Measurements from ENCODE around the gene WFDC2. TPM values are rescaled to one million over a fixed set of nuclear protein-coding genes. Genes with fewer than 3 reads are reported as not detected.

Gene WFDC2
- total RNA-seq, 1 donor from 2014 or later: not detected

DNA sequence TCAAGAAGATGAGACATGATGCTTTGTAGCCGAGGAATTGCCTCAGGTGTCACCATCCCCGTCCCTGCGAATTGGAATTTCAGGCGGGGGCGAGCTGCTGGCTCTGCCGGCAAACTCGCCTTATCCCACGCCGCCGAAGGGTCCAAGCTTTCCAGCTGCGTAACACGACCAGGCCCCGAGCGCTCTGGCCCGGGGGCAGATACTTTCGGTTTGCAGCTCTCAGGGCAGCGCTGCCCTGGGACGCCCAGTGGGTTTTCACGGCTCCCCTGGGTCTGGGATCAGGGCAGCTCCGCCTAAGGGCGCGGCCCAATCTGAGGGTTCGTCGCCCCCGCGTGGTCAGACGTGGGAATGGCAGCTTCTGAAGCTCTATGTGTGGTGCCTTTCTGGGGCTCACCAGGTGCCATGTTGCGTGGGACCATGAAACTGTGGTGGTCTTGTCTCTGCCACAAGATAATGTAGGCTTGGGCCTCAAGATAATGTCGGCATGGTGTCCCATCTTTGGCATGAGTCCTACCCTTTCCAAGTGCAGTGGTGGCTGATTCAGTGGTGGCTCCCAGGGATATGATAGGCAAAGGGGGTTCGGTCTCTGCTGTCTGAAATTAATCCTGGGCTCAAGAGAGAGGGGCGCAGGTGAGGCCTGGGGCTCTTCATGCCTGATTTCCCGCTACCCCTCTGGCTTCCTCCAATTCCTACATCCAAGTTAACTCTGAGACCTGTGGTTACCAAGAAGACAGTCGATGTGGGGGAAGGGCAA is 32.6 kb upstream of the WFDC2 start:
- H3K27ac Mint-ChIP-seq (ENCODE audit: unreplicated experiment): peak overlapping the region; percentile 86
- no peaks in the 10 kb centered on the region for H3K36me3 Mint-ChIP-seq (ENCODE audit: low read depth)
- no peak for DNase-seq (ENCODE audit: low spot score)
- TF ChIP-seq, protein P1, sequence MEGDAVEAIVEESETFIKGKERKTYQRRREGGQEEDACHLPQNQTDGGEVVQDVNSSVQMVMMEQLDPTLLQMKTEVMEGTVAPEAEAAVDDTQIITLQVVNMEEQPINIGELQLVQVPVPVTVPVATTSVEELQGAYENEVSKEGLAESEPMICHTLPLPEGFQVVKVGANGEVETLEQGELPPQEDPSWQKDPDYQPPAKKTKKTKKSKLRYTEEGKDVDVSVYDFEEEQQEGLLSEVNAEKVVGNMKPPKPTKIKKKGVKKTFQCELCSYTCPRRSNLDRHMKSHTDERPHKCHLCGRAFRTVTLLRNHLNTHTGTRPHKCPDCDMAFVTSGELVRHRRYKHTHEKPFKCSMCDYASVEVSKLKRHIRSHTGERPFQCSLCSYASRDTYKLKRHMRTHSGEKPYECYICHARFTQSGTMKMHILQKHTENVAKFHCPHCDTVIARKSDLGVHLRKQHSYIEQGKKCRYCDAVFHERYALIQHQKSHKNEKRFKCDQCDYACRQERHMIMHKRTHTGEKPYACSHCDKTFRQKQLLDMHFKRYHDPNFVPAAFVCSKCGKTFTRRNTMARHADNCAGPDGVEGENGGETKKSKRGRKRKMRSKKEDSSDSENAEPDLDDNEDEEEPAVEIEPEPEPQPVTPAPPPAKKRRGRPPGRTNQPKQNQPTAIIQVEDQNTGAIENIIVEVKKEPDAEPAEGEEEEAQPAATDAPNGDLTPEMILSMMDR (IDR thresholded peaks at IDR 0.05): peak; percentile 99
- peaks cover 1% of the 10 kb centered on the region for H3K27me3 Mint-ChIP-seq (ENCODE audit: low read depth)
- peaks cover 4% of the 10 kb centered on the region for H3K4me1 Mint-ChIP-seq (ENCODE audit: low read depth)
- peak overlapping the region; percentile 84 for H3K4me3 Mint-ChIP-seq (ENCODE audit: unreplicated experiment)
- H3K9me3 Mint-ChIP-seq (ENCODE audit: low read depth): no peaks in the 10 kb centered on the region

GRCh38 chr20:45440424-45440823 is 29.1 kb upstream of the WFDC2 start:
- no peaks in the 10 kb centered on the region for H3K4me1 Mint-ChIP-seq (ENCODE audit: low read depth)
- H3K27me3 Mint-ChIP-seq (ENCODE audit: low read depth): peaks cover 21% of the 10 kb centered on the region
- no peaks in the 10 kb centered on the region for H3K9me3 Mint-ChIP-seq (ENCODE audit: low read depth)
- TF ChIP-seq, protein P1 (IDR thresholded peaks at IDR 0.05): no peak
- no peak for DNase-seq (ENCODE audit: low spot score)
- no peak overlapping the region for H3K27ac Mint-ChIP-seq (ENCODE audit: unreplicated experiment)
- no peak overlapping the region for H3K4me3 Mint-ChIP-seq (ENCODE audit: unreplicated experiment)
- H3K36me3 Mint-ChIP-seq (ENCODE audit: low read depth): no peaks in the 10 kb centered on the region

DNA sequence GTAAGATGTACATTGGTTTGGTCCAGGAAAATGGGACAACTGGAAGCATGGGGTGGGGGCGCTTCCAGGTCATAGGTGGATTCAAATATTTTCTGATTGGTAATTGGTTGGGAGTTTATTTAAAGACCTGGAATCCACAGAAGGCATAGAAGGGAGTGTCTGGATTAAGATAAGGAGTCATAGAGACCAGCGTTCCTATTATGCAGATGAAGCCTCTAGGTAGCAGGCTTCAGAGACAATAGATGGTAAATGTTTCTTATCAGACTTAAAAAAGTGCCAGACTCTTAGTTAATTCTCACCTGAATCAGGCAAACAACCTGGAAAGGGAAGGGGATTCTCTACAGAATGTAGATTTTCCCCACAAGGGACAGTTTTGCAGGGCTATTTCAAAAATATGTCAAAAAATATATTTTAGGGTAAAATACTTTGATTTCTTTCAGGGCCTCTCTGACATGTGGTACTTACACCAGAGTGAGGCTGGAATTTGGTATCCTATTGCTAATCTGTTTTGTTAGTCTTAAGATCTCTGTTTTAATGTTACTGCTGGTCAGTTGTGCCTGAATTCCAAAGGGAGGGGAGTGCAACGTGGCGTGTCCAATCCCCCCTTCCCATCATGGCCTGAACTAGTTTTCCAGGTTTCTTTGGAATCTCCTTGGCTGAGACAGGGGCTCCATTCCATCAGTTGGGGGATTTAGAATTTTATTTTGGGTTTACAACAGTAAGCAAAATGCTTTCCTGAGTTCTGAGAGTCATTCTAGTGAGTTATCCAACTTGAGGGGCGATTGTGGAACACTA is 28.5 kb upstream of the WFDC2 start:
- no peaks in the 10 kb centered on the region for H3K36me3 Mint-ChIP-seq (ENCODE audit: low read depth)
- no peaks in the 10 kb centered on the region for H3K9me3 Mint-ChIP-seq (ENCODE audit: low read depth)
- TF ChIP-seq, protein P1 (IDR thresholded peaks at IDR 0.05): no peak
- H3K27ac Mint-ChIP-seq (ENCODE audit: unreplicated experiment): no peak overlapping the region
- no peaks in the 10 kb centered on the region for H3K4me1 Mint-ChIP-seq (ENCODE audit: low read depth)
- H3K4me3 Mint-ChIP-seq (ENCODE audit: unreplicated experiment): no peak overlapping the region
- no peak for DNase-seq (ENCODE audit: low spot score)
- peaks cover 27% of the 10 kb centered on the region for H3K27me3 Mint-ChIP-seq (ENCODE audit: low read depth)

DNA sequence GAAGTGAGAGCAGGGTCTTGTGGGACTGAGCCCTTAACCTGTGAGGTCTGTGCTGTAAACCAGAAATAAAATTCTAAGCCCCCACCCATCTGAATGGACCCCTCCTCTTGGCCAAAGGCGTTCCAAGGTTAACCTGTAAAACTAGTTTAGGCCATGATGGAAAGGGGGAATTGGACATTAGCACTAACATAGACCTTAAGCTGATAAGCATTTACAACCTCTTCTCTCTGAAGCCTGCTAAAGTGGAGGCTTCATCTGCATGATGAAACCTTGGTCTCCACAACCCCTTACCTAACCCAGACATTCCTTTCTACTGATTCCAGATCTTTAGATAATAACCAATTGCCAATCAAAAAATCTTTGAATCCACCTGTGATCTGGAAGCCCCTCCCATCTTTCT is 27.8 kb upstream of the WFDC2 start:
- no peaks in the 10 kb centered on the region for H3K4me1 Mint-ChIP-seq (ENCODE audit: low read depth)

GRCh38 chr20:45444050-45444449 is 25.5 kb upstream of the WFDC2 start:
- H3K27me3 Mint-ChIP-seq (ENCODE audit: low read depth): peaks cover 46% of the 10 kb centered on the region
- H3K4me1 Mint-ChIP-seq (ENCODE audit: low read depth): no peaks in the 10 kb centered on the region
- no peaks in the 10 kb centered on the region for H3K36me3 Mint-ChIP-seq (ENCODE audit: low read depth)
- DNase-seq (ENCODE audit: low spot score): no peak
- TF ChIP-seq, protein P1 (IDR thresholded peaks at IDR 0.05): no peak
- no peaks in the 10 kb centered on the region for H3K9me3 Mint-ChIP-seq (ENCODE audit: low read depth)
- no peak overlapping the region for H3K4me3 Mint-ChIP-seq (ENCODE audit: unreplicated experiment)
- no peak overlapping the region for H3K27ac Mint-ChIP-seq (ENCODE audit: unreplicated experiment)

More for the DNA sequence above, 27.8 kb upstream of the WFDC2 start:
- Mint-ChIP-seq H3K27me3 (ENCODE audit: low read depth) (peaks cover 33% of the 10 kb centered on the region), H3K36me3 (ENCODE audit: low read depth) (no peaks in the 10 kb centered on the region), H3K4me3 (ENCODE audit: unreplicated experiment) (no peak overlapping the region), H3K27ac (ENCODE audit: unreplicated experiment) (no peak overlapping the region), H3K9me3 (ENCODE audit: low read depth) (no peaks in the 10 kb centered on the region)
- DNase-seq (ENCODE audit: low spot score): no peak
- TF ChIP-seq, protein P1 (IDR thresholded peaks at IDR 0.05): no peak

All from chondrocyte (in vitro differentiated cells).